ENCODE measurements around the gene PID1.

Gene PID1

GRCh38 chr2:229257985-229258384, 13.1 kb downstream of the PID1 start:
- DNase-seq: no peak

DNA sequence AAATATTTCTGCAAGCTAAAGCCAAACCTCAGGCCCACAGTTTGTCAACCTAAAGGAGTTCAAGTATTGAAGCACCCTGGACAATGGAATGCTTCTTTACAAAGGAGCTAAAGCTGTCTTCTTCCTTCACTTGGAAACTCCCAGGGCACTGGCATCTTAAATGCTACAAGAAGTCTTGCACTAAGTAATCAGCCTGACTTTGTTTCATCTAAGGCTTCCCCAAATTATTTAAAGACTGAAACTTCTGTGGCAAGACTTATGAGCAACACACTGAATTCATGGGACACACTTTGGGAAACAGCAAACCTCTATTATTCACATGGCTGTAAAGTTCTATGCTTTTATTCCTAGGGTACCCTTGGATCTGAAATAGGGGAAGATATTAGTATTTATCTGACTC, 14.7 kb downstream of the PID1 start:
- DNase-seq: no peak

DNA sequence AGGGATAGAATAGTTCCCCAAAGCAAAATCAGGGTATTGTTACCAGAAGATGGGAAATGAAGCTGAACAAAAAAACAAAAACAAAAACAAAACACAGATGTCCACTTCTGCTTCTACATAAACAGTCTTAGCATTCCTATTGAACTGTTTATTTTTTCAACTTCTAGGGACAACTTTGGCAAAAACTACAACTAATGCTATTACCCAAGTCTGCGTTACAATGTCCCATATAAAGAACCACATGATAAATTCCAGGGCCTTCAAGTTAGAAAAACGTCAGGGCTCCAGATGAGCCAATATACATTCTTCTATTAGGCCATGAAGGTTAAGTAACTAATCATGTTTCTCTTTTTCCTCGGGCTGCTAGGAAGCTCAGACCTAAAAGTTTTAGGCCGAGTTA, 16.9 kb downstream of the PID1 start:
- DNase-seq: no peak

- no peak for DNase-seq
Observed at GRCh38 chr2:229252996-229253395, 18.1 kb downstream of the PID1 start.

GRCh38 chr2:229252280-229252679, 18.8 kb downstream of the PID1 start:
- no peak for DNase-seq

DNA sequence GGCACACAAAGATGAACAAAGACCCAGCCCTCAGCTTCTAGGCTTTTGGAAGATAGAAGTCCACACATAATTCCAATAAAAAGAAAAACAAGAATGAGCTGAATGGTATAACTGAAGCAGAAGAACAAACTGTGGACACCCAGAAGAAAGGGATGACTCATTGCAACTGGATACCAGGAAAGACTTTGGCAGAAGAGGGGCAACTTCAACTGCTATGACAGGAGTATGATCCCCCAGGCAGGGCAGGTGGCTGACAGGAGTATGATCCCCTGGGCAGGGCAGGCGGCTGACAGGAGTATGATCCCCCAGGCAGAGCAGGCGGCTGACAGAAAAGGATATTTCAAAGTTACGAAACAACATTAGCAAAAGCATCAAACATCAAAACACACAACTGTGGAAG, 21.6 kb downstream of the PID1 start:
- DNase-seq: no peak

DNA sequence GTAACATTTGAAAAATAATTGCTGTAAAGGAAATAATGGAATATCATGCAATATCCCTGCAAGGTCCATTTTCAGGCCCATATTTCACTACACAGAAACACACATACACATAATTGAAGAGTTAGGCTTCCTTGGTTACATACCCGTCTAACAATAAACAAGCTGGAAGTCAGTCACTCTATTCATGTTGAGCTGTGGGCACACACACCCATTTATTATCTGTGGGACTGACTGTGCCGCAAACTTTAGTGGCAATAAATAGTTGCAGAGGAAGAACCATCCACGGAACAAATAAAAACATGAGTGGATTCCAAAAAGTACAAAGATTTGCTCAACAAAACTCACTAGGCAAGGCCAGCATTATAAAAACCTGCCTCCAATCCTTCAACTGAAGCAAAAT, 24.8 kb downstream of the PID1 start:
- DNase-seq: no peak

GRCh38 chr2:229244975-229245374, 26.1 kb downstream of the PID1 start:
- DNase-seq: no peak

- no peak for DNase-seq
Observed at GRCh38 chr2:229243890-229244560, 27.1 kb downstream of the PID1 start.

- DNase-seq: no peak
Observed at GRCh38 chr2:229240984-229241491, 30.0 kb downstream of the PID1 start.

- DNase-seq: no peak
Observed at GRCh38 chr2:229239021-229239420, 32.1 kb downstream of the PID1 start.

DNA sequence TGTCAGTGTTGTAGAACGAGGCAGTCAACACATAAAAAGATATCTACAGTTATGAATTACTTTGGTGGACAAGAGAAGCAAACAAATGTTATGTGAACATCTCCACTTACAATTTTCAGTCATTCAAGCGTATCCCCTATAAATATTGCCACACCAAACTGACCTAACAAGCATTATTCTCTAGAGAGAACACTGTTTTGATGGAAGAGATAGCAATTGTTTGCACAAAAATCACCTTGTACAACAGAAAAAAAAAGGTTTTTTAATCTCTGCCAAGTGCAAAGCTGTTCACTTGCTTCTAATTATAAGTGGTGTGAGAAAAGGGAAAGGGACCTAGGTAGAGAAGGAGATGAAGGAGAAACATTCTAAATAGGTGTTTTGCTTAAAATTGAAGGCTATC, 33.8 kb downstream of the PID1 start:
- no peak for DNase-seq

- no peak for DNase-seq
Observed at GRCh38 chr2:229235131-229235914, 35.8 kb downstream of the PID1 start.

DNA sequence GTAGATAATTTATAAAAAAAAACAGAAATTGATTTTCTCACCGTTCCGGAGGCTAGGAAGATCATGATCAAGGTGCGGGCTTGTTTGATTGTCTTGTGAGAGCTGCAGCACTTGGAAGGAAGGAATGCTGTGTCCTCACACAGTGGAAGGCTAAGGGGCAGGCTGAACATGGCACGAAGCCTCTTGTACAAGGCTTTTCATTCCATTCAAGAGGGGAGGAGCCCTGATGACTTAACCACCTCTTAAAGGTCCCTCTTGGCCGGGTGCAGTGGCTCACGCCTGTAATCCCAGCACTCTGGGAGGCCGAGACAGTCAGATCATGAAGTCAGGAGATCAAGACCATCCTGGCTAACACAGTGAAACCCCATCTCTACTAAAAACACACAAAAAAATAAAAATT, 39.2 kb downstream of the PID1 start:
- no peak for DNase-seq

DNA sequence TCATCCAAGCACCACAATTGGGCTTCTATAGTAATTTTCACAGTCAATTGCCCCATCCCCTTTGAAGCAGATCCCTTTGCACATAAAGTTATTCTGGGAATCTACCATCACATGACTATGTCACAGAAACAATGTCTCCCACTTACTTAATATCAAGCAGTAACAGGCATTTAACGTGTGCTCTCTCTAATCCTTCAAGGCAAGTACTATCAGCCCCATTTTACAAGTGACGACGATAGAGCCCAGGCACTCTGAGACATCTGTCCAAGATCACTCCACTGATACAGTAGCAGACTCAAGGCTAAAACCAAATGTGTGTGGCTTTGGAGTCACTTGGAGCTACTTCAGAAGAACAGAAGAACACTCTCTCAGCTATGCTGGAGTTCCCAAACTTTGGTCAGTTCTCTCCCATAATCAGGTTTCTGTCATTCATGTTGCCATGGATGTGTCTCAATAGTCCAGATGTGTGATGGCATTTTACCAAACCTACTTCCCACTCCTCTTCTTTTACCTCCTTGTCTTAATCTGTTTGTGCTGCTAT, 39.7 kb downstream of the PID1 start:
- DNase-seq: no peak

DNA sequence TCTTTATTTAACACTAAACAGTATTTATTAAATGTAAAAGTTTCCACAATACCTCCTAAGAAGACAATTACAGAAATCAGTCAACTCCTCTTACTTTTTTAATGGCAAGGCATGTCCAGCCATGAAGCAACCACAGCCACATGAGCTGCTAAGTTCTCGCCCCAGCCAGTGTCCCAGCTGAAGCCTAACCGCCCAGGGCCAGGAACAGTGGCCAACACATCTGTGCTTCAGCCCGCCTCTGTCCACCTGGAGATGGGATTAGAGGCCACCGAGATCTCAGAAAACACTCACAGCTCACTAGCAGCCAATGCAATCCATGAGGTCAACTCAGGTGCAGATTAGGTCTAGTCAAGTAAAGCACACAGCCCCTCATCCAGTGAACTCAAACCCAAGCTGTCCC, 40.2 kb downstream of the PID1 start:
- DNase-seq: no peak

- DNase-seq: no peak
Observed at GRCh38 chr2:229230256-229230655, 40.8 kb downstream of the PID1 start.

GRCh38 chr2:229226382-229226781, 44.7 kb downstream of the PID1 start:
- no peak for DNase-seq

- no peak for DNase-seq
Observed at GRCh38 chr2:229223107-229223506, 48.0 kb downstream of the PID1 start.

GRCh38 chr2:229221641-229222040, 49.4 kb downstream of the PID1 start:
- no peak for DNase-seq

GRCh38 chr2:229220254-229220653, 50.8 kb downstream of the PID1 start:
- DNase-seq: no peak

- no peak for DNase-seq
Observed at GRCh38 chr2:229218329-229218921, 52.7 kb downstream of the PID1 start.

DNA sequence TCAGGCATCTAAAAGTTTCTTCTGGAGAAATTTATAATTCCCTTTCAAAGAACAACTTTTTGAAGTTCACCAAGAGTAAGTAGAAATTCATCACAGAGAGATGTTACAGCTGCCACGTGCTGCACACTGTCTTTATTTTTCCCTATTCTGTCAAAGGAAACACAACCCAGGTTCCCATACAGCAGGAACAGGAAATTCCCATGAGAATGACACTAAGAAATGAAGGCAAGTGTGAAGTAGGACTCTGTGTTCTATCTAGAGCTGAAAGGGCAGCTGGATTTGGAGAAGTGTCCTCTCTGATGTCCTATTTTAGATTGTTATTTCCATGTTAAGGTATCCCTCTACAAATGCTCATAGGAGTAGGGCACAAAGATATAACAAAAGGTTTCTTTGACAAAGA, 58.8 kb downstream of the PID1 start:
- DNase-seq: no peak

DNA sequence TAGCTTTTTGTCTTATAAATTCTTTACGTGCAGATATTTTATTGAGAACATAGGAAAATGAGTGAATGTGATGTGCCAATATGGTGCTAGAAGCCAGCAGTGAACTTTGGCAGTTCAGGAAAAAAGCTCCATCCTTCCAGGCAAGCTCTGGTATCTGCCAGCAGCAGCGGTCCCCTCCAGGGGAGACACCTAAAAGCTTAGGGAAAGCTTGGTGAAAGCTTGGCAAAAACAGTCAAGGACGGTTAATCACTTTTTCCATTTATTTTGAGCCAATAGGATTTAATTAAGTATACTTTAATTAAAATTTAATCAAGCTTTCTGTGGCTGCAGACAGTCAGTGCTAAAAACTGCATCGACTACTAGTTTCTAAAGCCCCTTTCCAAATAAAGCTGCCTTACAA, 60.4 kb downstream of the PID1 start:
- no peak for DNase-seq
